Lung (tissue), 12 donors: Measurements from ENCODE around the gene TSPEAR. TPM values are rescaled to one million over a fixed set of nuclear protein-coding genes. Genes with fewer than 3 reads are reported as not detected.

Experiments
- ATAC-seq: fragments of 200-7000 bp; cut with Tn5 transposase; one replicate; pipeline ENCODE4 v1.9.1; 2020; ENCODE audit warnings: moderate number of reproducible peaks; ENCODE audit not compliant: insufficient read depth, low FRiP score
- DNase-seq, 3 donors: peaks; one replicate each; pipeline ENCODE4 v3.0.0-alpha.2; 2013 to 2017
- H3K27ac ChIP-seq, 2 donors: one replicate each; pipeline ENCODE4 v1.5.1; 2013; ENCODE audit warnings: mild to moderate bottlenecking in 2 of 2, moderate library complexity in 2 of 2, control low read depth in 1 of 2, inconsistent platforms in 1 of 2, low read depth in 1 of 2, low read length in 1 of 2
- H3K27me3 ChIP-seq, 3 donors: one replicate each; pipeline ENCODE4 v1.5.1; 2013; ENCODE audit warnings: low read length in 2 of 3; ENCODE audit not compliant: control insufficient read depth in 3 of 3, insufficient read depth in 3 of 3
- H3K36me3 ChIP-seq, 4 donors: one replicate each; pipeline ENCODE4 v1.5.1; 2013; ENCODE audit warnings: low read length in 4 of 4, mild to moderate bottlenecking in 1 of 4, moderate library complexity in 1 of 4; ENCODE audit not compliant: control insufficient read depth in 4 of 4, insufficient read depth in 4 of 4
- H3K4me1 ChIP-seq, 5 donors: one replicate each; pipeline ENCODE4 v1.5.1; 2013; ENCODE audit warnings: low read length in 5 of 5, mild to moderate bottlenecking in 2 of 5, moderate library complexity in 1 of 5; ENCODE audit not compliant: control insufficient read depth in 5 of 5, insufficient read depth in 5 of 5
- H3K4me3 ChIP-seq: one replicate; pipeline ENCODE4 v1.5.1; 2013; ENCODE audit warnings: mild to moderate bottlenecking, control low read depth, moderate library complexity
- H3K9ac ChIP-seq, 2 donors: one replicate each; pipeline ENCODE4 v1.5.1; 2013; ENCODE audit warnings: low read length in 2 of 2, control low read depth in 1 of 2; ENCODE audit not compliant: insufficient read depth in 1 of 2
- H3K9me3 ChIP-seq, 4 donors: one replicate each; pipeline ENCODE4 v1.5.1; 2013; ENCODE audit warnings: low read length in 3 of 4, mild to moderate bottlenecking in 1 of 4, moderate library complexity in 1 of 4; ENCODE audit not compliant: control insufficient read depth in 4 of 4, insufficient read depth in 3 of 4
- WGBS, 2 donors: extraction: QIAGEN DNeasy Blood & Tissue Kit; methylation state at CpG; one replicate each; pipeline ENCODE4 v1.1.7; 2013; 5-methylcytosine and 5-hydroxymethylcytosine counted together
- polyA plus RNA-seq, 2 donors: library from polyadenylated mRNA; stranded (reverse); fragments of 200-250 nt; gene quantifications; one replicate each; pipeline ENCODE4 v1.2.1, GENCODE V29; 2013
- total RNA-seq, 2 donors: library from RNA; depleted of rRNA in 1 of 2; stranded (reverse); fragments of >200 nt in 1 of 2; gene quantifications; one replicate each; pipeline ENCODE4 v1.2.1, GENCODE V29; 2014 to 2021
- TF ChIP-seq, protein P1 (sequence below): IDR thresholded peaks from 2 replicates; pipeline ENCODE4 v1.5.1; 2012; ENCODE audit warnings: mild to moderate bottlenecking; ENCODE audit errors: control extremely low read depth, extremely low read depth
- donor health status: control.
- donor health status: control.
- donor health status: Bipolar disorder and iron deficiency.
- donor health status: healthy.
- donor health status: DM: yes; HTN: yes; CAD: no.

Gene TSPEAR
- total and polyA plus RNA-seq, 4 donors: 0.02 to 2.1 (median 0.27) TPM

DNA sequence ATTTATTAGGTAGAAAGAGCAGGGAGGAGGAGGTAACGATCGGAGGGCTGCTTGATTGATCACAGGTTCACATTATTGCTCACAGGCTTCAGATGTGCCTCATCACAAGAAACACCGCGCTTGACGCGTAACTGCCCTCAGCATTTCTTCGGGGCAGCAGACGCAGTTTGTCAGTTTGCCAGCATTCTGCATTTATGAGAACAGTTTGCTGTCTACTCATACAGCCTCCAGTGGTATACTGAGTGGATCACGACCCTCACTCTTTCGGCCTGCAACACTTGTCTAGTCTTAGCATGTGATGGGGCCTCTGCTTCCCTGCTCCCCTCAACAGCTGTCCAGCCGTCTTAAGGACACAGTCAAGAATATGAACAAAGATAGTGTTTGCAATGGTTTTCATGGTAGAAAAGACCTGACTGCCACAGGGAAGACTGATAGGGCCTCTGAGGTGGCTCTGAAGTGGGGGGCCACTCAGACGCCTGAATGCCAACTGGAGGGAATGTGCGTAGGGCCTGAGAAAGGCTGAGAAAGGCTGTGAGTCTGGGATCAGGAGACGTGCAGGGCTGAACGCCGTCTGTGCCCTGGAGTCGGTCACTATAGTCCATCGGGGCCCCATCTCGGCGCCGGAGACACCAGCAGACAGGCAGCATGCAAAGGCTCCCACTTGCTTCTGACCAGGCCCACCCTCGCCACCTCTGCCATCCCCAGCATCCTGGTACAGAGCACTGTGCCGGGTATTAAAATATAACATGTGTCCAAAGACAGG, 45.2 kb upstream of the TSPEAR start:
- no peak for ATAC-seq
- DNase-seq: no peak
- H3K27me3 ChIP-seq: no peaks in the 10 kb centered on the region

DNA sequence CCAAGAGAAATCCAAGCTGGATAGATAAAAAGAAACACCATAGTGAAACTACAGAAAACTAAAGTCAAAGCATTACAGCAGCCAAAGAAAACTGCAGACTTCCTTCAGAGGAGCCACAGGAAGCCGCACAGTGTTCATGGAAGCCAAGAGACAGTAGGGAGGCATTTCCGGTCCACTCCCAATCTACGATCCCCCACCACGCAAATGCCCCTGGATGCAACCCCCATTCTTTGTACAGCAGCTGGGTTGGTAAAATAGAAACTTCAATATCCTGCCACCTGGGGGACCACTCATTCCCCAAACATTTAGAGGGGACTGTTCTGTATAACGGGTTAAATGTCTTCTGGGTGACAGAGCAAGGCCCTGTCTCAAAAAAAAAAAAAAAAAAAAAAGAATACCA, 43.9 kb upstream of the TSPEAR start:
- Histone ChIP-seq H3K27me3 (peaks cover 0 to 4% (median 0%) of the 10 kb centered on the region in 3 donors), H3K27ac (no peak overlapping the region), H3K4me1 (peaks cover 0 to 15% (median 0%) of the 10 kb centered on the region in 5 donors), H3K9me3 (peaks cover 0 to 6% (median 1%) of the 10 kb centered on the region in 4 donors), H3K4me3 (no peak overlapping the region), H3K9ac (no peak overlapping the region), H3K36me3 (no peaks in the 10 kb centered on the region)
- DNase-seq (no peak), ATAC-seq (no peak)
- 61 to 65% methylated on average over 5 of the region's 5 CpGs for WGBS, 2 donors
- TF ChIP-seq, protein P1, sequence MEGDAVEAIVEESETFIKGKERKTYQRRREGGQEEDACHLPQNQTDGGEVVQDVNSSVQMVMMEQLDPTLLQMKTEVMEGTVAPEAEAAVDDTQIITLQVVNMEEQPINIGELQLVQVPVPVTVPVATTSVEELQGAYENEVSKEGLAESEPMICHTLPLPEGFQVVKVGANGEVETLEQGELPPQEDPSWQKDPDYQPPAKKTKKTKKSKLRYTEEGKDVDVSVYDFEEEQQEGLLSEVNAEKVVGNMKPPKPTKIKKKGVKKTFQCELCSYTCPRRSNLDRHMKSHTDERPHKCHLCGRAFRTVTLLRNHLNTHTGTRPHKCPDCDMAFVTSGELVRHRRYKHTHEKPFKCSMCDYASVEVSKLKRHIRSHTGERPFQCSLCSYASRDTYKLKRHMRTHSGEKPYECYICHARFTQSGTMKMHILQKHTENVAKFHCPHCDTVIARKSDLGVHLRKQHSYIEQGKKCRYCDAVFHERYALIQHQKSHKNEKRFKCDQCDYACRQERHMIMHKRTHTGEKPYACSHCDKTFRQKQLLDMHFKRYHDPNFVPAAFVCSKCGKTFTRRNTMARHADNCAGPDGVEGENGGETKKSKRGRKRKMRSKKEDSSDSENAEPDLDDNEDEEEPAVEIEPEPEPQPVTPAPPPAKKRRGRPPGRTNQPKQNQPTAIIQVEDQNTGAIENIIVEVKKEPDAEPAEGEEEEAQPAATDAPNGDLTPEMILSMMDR: no peak

More for the DNA sequence above, 45.2 kb upstream of the TSPEAR start:
- 88 to 94% methylated on average over 23 of the region's 23 CpGs for WGBS, 2 donors
- TF ChIP-seq, protein P1: no peak
- H3K4me3 ChIP-seq: no peak overlapping the region
- H3K9ac ChIP-seq: no peak overlapping the region
- H3K9me3 ChIP-seq: peaks cover 0 to 6% (median 1%) of the 10 kb centered on the region in 4 donors
- H3K27ac ChIP-seq: no peak overlapping the region
- H3K36me3 ChIP-seq: no peaks in the 10 kb centered on the region
- peaks cover 0 to 23% (median 0%) of the 10 kb centered on the region in 5 donors for H3K4me1 ChIP-seq

DNA sequence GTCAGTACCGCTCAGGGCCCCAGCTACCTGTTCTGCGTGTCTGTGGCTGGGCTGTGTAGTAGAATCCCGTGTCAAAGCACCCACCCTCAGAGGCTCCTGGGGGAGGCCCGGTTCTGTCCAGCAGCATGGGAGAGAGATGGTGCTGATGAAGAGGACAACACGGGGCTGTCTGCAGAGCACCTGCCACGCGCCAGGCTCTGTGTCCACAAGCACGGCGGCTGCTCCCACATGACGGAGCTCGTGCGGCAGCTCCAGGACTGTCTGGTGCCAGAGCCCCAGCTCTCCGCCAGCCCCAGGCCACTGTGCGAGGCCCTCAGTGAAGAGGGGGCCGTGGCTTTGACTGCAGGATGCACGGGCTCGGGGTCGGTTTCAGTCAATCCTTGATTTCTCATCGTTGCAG, 42.0 kb upstream of the TSPEAR start:
- Histone ChIP-seq H3K9ac (no peak overlapping the region), H3K4me3 (no peak overlapping the region), H3K9me3 (peaks cover 0 to 6% (median 1%) of the 10 kb centered on the region in 4 donors), H3K36me3 (no peaks in the 10 kb centered on the region), H3K27me3 (peaks cover 0 to 4% (median 0%) of the 10 kb centered on the region in 3 donors), H3K4me1 (peaks cover 0 to 7% (median 0%) of the 10 kb centered on the region in 5 donors), H3K27ac (no peak overlapping the region)
- WGBS, 2 donors: 85 to 90% methylated on average over 19 of the region's 19 CpGs
- no peak for DNase-seq
- TF ChIP-seq, protein P1: no peak
- ATAC-seq: no peak
